HuH-7.5 (cell line): Measurements from ENCODE around the gene LCN2.

ENCODE experiments used
- DNase-seq: peaks from one replicate; pipeline ENCODE4 v3.0.0; 2011; ENCODE audit warnings: low spot score

The LCN2 gene

GRCh38 chr9:128150594-128151308 lies 1.5 kb downstream of the LCN2 start:
- DNase-seq, result peak; percentile 52

GRCh38 chr9:128151309-128152132 lies 2.3 kb downstream of the LCN2 start:
- no peak for DNase-seq

- DNase-seq, result no peak
These were observed 3.1 kb downstream of the LCN2 start for GRCh38 chr9:128152133-128153059.

GRCh38 chr9:128153060-128153946 lies 4.0 kb downstream of the LCN2 start:
- no peak for DNase-seq

- no peak for DNase-seq
These were observed 4.9 kb downstream of the LCN2 start for GRCh38 chr9:128153947-128154695.

- DNase-seq, result no peak
These were observed 6.7 kb downstream of the LCN2 start for GRCh38 chr9:128155736-128156500.

- no peak for DNase-seq
These were observed 10.2 kb downstream of the LCN2 start for GRCh38 chr9:128159522-128159783.

GRCh38 chr9:128159784-128160602 lies 10.7 kb downstream of the LCN2 start, which contains the start of gene BBLN:
TSS of gene BBLN (plus strand) at chr9:128160265. CDS start at chr9:128160408, 143 bp downstream.
- DNase-seq, result peak; percentile 98

GRCh38 chr9:128160603-128160987 lies 11.3 kb downstream of the LCN2 start:
- DNase-seq, result peak; percentile 53

- DNase-seq, result no peak
These were observed 12.1 kb downstream of the LCN2 start for GRCh38 chr9:128161215-128161902.

GRCh38 chr9:128162215-128163026 lies 13.2 kb downstream of the LCN2 start:
- DNase-seq, result no peak

GRCh38 chr9:128163027-128163515 lies 13.8 kb downstream of the LCN2 start:
- no peak for DNase-seq

- DNase-seq, result no peak
These were observed 14.5 kb downstream of the LCN2 start for GRCh38 chr9:128163523-128164306.

- no peak for DNase-seq
These were observed 15.1 kb downstream of the LCN2 start for GRCh38 chr9:128164307-128164885.

- no peak for DNase-seq
These were observed 16.9 kb downstream of the LCN2 start for GRCh38 chr9:128166169-128166568.

- no peak for DNase-seq
These were observed 18.0 kb downstream of the LCN2 start for GRCh38 chr9:128167209-128167608.
